H1 (cell line): ENCODE results near the gene ACACA. TPM values are rescaled to one million over a fixed set of nuclear protein-coding genes. Genes with fewer than 3 reads are reported as not detected.

Experiments
- KDM5A ChIP-seq: fragments of 200-600 bp; IDR thresholded peaks from 2 replicates; pipeline ENCODE4 v1.7.1; 2012; ENCODE audit warnings: mild to moderate bottlenecking, low read length, inconsistent platforms, mixed read lengths
- RFX5 ChIP-seq: IDR thresholded peaks from 2 replicates; pipeline ENCODE4 v1.6.1; 2011; ENCODE audit warnings: low read depth, low read length, improper control_type of control experiment, borderline replicate concordance
- TCF12 ChIP-seq: IDR thresholded peaks from 2 replicates; pipeline ENCODE4 v1.6.1; 2011; ENCODE audit warnings: low read depth, mild to moderate bottlenecking, low read length
- polyA plus RNA-seq, 7 experiments: library from polyadenylated mRNA; depleted of rRNA in 3 of 7; stranded (reverse) in 5 of 7; unstranded in 2 of 7; fragments of >200 nt in 5 of 7; fragments of 200-250 nt in 2 of 7; gene quantifications; 1 replicate in 5 of 7; 2 replicates in 1 of 7; 4 replicates in 1 of 7; pipeline versions ENCODE4 v1.2.1 to v1.2.3, GENCODE V29; 2011 to 2013; ENCODE audit warnings: missing spikeins in 2 of 7, mixed read lengths in 2 of 7
- total RNA-seq: library from RNA; stranded (reverse); fragmentation: NEBNext Ultra II Directional; extraction: Animal tissue kit (Norgen Biotek cat#: 25700); gene quantifications from 2 replicates; pipeline ENCODE4 v1.2.1, GENCODE V29; 2021

ACACA gene
- total and polyA plus RNA-seq, 2 of the 8 experiments (the other 6 are each of a cell fraction or from before 2014, with no cell fraction given) = 74.0 to 160 TPM

- TF ChIP-seq TCF12 (no peak), RFX5 (no peak), KDM5A (no peak)
- TF ChIP-seq, all 59 proteins: peak for 0
Observed at GRCh38 chr17:37234106-37234505, 172.5 kb downstream of the ACACA start (continued).
